Lower leg skin (tissue), 4 donors: ENCODE measurements around the gene DPH6. TPM values are rescaled to one million over a fixed set of nuclear protein-coding genes. Genes with fewer than 3 reads are reported as not detected.

Experiments
- DNase-seq, 2 donors: peaks; one replicate each; pipeline ENCODE4 v3.0.0-alpha.2; 2019; ENCODE audit warnings: low spot score in 2 of 2
- H3K4me3 ChIP-seq: fragments of 200-600 bp; sonication (generic); 2 replicates; pipeline ENCODE4 v1.5.1; 2017; ENCODE audit warnings: mild to moderate bottlenecking, low read depth; ENCODE audit not compliant: poor library complexity, severe bottlenecking
- CTCF ChIP-seq, 3 donors: fragments of 450-650 bp; IDR thresholded peaks; one replicate each; pipeline ENCODE4 v1.5.1; 2016; ENCODE audit warnings: antibody characterized with exemption in 3 of 3, mild to moderate bottlenecking in 3 of 3, moderate library complexity in 2 of 3
- POLR2A ChIP-seq, 2 donors: fragments of 450-650 bp; IDR thresholded peaks; one replicate each; pipeline ENCODE4 v1.6.1; 2016 to 2017; ENCODE audit warnings: antibody characterized with exemption in 2 of 2, mild to moderate bottlenecking in 1 of 2, moderate library complexity in 1 of 2
- WGBS, 2 donors: methylation state at CpG; one replicate each; pipeline ENCODE4 v1.1.5; 2018; 5-methylcytosine and 5-hydroxymethylcytosine counted together
- intact Hi-C: fragments of 100-400 bp; cut with DNase I; formaldehyde crosslinking; loops from one replicate; pipeline ENCODE4 v1.15.0; 2023; ENCODE audit warnings: low total_unique reads
- total RNA-seq, 4 donors: library from RNA; depleted of rRNA; stranded (reverse); fragments of >200 nt; gene quantifications; one replicate each; pipeline ENCODE4 v1.1.0, GENCODE V29; 2016

Gene DPH6
- total RNA-seq, 4 donors from 2014 or later, result 8.1 to 26.4 (median 18.8) TPM

- no peak for TF ChIP-seq CTCF (IDR thresholded peaks at IDR 0.05)
- TF ChIP-seq POLR2A (IDR thresholded peaks at IDR 0.05), result no peak
- DNase-seq, result no peak
- no peak overlapping the region for H3K4me3 ChIP-seq
- intact Hi-C loops, result no loop called here
Measured at GRCh38 chr15:35455201-35455600, 90.8 kb downstream of the DPH6 start.

- no peak overlapping the region for H3K4me3 ChIP-seq
- DNase-seq, result no peak
- WGBS, 2 donors, result 44 to 54% methylated on average over 1 of the region's 1 CpG
- TF ChIP-seq CTCF (IDR thresholded peaks at IDR 0.05) (no peak), POLR2A (IDR thresholded peaks at IDR 0.05) (no peak)
- intact Hi-C loops, result loop anchor here (5.0 kb wide), 1 partner anchor 483 kb away; the partner anchor contains the start of gene AQR
Measured at GRCh38 chr15:35450492-35450891, 95.5 kb downstream of the DPH6 start.

GRCh38 chr15:35448294-35448693 lies 97.7 kb downstream of the DPH6 start:
- DNase-seq, result no peak
- TF ChIP-seq CTCF (IDR thresholded peaks at IDR 0.05) (no peak), POLR2A (IDR thresholded peaks at IDR 0.05) (no peak)
- 95 to 98% methylated on average over 1 of the region's 1 CpG for WGBS, 2 donors
- no peak overlapping the region for H3K4me3 ChIP-seq
- intact Hi-C loops, result loop anchor here (10.0 kb wide), 1 partner anchor 153 kb away; no protein-coding TSS in a partner anchor

GRCh38 chr15:35445891-35446290 lies 100.1 kb downstream of the DPH6 start:
- intact Hi-C loops, result loop anchor here (10.0 kb wide), 1 partner anchor 151 kb away; no protein-coding TSS in a partner anchor
- 66 to 69% methylated on average over 4 of the region's 4 CpGs for WGBS, 2 donors
- no peak for DNase-seq
- TF ChIP-seq POLR2A (IDR thresholded peaks at IDR 0.05) (no peak), CTCF (IDR thresholded peaks at IDR 0.05) (no peak)
- H3K4me3 ChIP-seq, result no peak overlapping the region

- intact Hi-C loops, result loop anchor here (5.0 to 10.0 kb wide), 2 partner anchors 150 to 1623 kb away; no protein-coding TSS in a partner anchor
- H3K4me3 ChIP-seq, result no peak overlapping the region
- WGBS, 2 donors, result 28 to 34% methylated on average over 1 of the region's 1 CpG
- TF ChIP-seq CTCF (IDR thresholded peaks at IDR 0.05) (no peak), POLR2A (IDR thresholded peaks at IDR 0.05) (no peak)
- no peak for DNase-seq
Measured at GRCh38 chr15:35444557-35445204, 101.3 kb downstream of the DPH6 start.

GRCh38 chr15:35443376-35443775 lies 102.6 kb downstream of the DPH6 start:
- DNase-seq, result no peak
- intact Hi-C loops, result loop anchor here (5.0 to 10.0 kb wide), 2 partner anchors 149 to 1624 kb away; no protein-coding TSS in a partner anchor
- no peak for TF ChIP-seq POLR2A (IDR thresholded peaks at IDR 0.05)
- TF ChIP-seq CTCF (IDR thresholded peaks at IDR 0.05), result no peak
- no peak overlapping the region for H3K4me3 ChIP-seq
